BJ (cell line): ENCODE data around the gene DGKB. TPM values are rescaled to one million over a fixed set of nuclear protein-coding genes. Genes with fewer than 3 reads are reported as not detected.

Experiments used
- CTCF ChIA-PET: fragments of 350-600 bp; formaldehyde crosslinking; extraction: SDS; loops from one replicate; lab custom pipeline; 2021; ENCODE audit warnings: antibody characterized with exemption, inconsistent platforms; lab: Yijun Ruan, JAX
- POLR2A ChIA-PET: fragments of 300-600 bp; sonication (Branson Sonifier 250); formaldehyde crosslinking; extraction: SDS; loops from one replicate; lab custom pipeline; 2021; ENCODE audit warnings: antibody characterized with exemption; lab: Charles Lee
- DNase-seq: peaks from one replicate; pipeline ENCODE4 v3.0.0-alpha.2; 2011; ENCODE audit warnings: low read depth
- H3K27me3 ChIP-seq: 2 replicates; pipeline ENCODE4 v1.6.0; 2011; ENCODE audit warnings: low read length; ENCODE audit not compliant: control insufficient read depth, insufficient read depth
- H3K36me3 ChIP-seq: 2 replicates; pipeline ENCODE4 v1.5.1; 2011; ENCODE audit warnings: low read length; ENCODE audit not compliant: control insufficient read depth, insufficient read depth
- H3K4me3 ChIP-seq: 2 replicates; pipeline ENCODE4 v1.5.1; 2011; ENCODE audit warnings: low read depth, mild to moderate bottlenecking, control low read depth, low read length
- CTCF ChIP-seq: IDR thresholded peaks from 2 replicates; pipeline ENCODE4 v1.5.1; 2011; ENCODE audit warnings: low read depth, mild to moderate bottlenecking, control low read depth, inconsistent platforms, low read length, moderate library complexity; ENCODE audit not compliant: insufficient read depth
- polyA plus RNA-seq: library from polyadenylated mRNA; depleted of rRNA; stranded (reverse); fragments of >200 nt; gene quantifications from 2 replicates; pipeline ENCODE4 v1.2.3, GENCODE V29; 2011

Gene DGKB
- polyA plus RNA-seq, 1 experiment: 0.09 TPM

- no peak overlapping the region for H3K4me3 ChIP-seq
- ChIA-PET POLR2A (no interaction called here), CTCF (no interaction called here)
- H3K36me3 ChIP-seq: no peaks in the 10 kb centered on the region
- no peak for TF ChIP-seq CTCF
- no peaks in the 10 kb centered on the region for H3K27me3 ChIP-seq
- no peak for DNase-seq
These were observed 471.6 kb downstream of the DGKB start for GRCh38 chr7:14430926-14431325.

- DNase-seq: no peak
- no peaks in the 10 kb centered on the region for H3K36me3 ChIP-seq
- no peak for TF ChIP-seq CTCF
- ChIA-PET POLR2A (no interaction called here), CTCF (interaction anchor here (1.2 kb wide), 1 partner anchor 17 kb away, joined by 3 read pairs; no protein-coding TSS in a partner anchor)
- no peaks in the 10 kb centered on the region for H3K27me3 ChIP-seq
- no peak overlapping the region for H3K4me3 ChIP-seq
These were observed 477.0 kb downstream of the DGKB start for GRCh38 chr7:14425559-14425958.

GRCh38 chr7:14424675-14425074, 477.9 kb downstream of the DGKB start:
- CTCF ChIA-PET: no interaction called here
- Histone ChIP-seq H3K4me3 (no peak overlapping the region), H3K27me3 (no peaks in the 10 kb centered on the region), H3K36me3 (no peaks in the 10 kb centered on the region)
- TF ChIP-seq CTCF: no peak
- POLR2A ChIA-PET: no interaction called here
- no peak for DNase-seq

- Histone ChIP-seq H3K4me3 (no peak overlapping the region), H3K27me3 (no peaks in the 10 kb centered on the region), H3K36me3 (no peaks in the 10 kb centered on the region)
- ChIA-PET CTCF (interaction anchor here (0.8 kb wide), 1 partner anchor 44 kb away, joined by 3 read pairs; no protein-coding TSS in a partner anchor), POLR2A (no interaction called here)
- TF ChIP-seq CTCF: no peak
- no peak for DNase-seq
These were observed 481.8 kb downstream of the DGKB start for GRCh38 chr7:14420768-14421167.

- no peak for TF ChIP-seq CTCF
- no peaks in the 10 kb centered on the region for H3K36me3 ChIP-seq
- DNase-seq: no peak
- no peak overlapping the region for H3K4me3 ChIP-seq
- CTCF ChIA-PET: no interaction called here
- H3K27me3 ChIP-seq: no peaks in the 10 kb centered on the region
- POLR2A ChIA-PET: no interaction called here
These were observed 483.0 kb downstream of the DGKB start for GRCh38 chr7:14419531-14419930.
